Loucy (cell line): ENCODE data around the gene ZFYVE21.

Experiments
- CTCF ChIP-seq: fragments of 200-600 bp; sonication (generic); conservative IDR thresholded peaks from 2 replicates; pipeline ENCODE4 v1.5.1; 2014; ENCODE audit warnings: mild to moderate bottlenecking, antibody characterized with exemption, low read length
- EZH2phosphoT487 ChIP-seq: fragments of 200-600 bp; IDR thresholded peaks from 2 replicates; pipeline ENCODE4 v1.6.1; 2018; ENCODE audit warnings: antibody characterized with exemption, mild to moderate bottlenecking, moderate library complexity, borderline replicate concordance

- TF ChIP-seq CTCF (no peak), EZH2phosphoT487 (no peak)
These were observed 38.5 kb upstream of the ZFYVE21 start for GRCh38 chr14:103676881-103677675.
